HG02623 (cell line): Measurements from ENCODE around the gene COL11A2.
A peak's percentile ranks its signal among the peaks of the same experiment; 100 is the strongest.

Experiments used
- ATAC-seq: cut with Tn5 transposase; IDR thresholded peaks from one replicate; pipeline ENCODE4 v1.9.1; 2021; ENCODE audit warnings: moderate library complexity; ENCODE audit not compliant: unreplicated experiment

COL11A2 gene

GRCh38 chr6:33172688-33173534 lies 19.4 kb downstream of the COL11A2 start:
- ATAC-seq, result no peak

GRCh38 chr6:33171880-33172687 lies 20.2 kb downstream of the COL11A2 start:
- ATAC-seq, result no peak

DNA sequence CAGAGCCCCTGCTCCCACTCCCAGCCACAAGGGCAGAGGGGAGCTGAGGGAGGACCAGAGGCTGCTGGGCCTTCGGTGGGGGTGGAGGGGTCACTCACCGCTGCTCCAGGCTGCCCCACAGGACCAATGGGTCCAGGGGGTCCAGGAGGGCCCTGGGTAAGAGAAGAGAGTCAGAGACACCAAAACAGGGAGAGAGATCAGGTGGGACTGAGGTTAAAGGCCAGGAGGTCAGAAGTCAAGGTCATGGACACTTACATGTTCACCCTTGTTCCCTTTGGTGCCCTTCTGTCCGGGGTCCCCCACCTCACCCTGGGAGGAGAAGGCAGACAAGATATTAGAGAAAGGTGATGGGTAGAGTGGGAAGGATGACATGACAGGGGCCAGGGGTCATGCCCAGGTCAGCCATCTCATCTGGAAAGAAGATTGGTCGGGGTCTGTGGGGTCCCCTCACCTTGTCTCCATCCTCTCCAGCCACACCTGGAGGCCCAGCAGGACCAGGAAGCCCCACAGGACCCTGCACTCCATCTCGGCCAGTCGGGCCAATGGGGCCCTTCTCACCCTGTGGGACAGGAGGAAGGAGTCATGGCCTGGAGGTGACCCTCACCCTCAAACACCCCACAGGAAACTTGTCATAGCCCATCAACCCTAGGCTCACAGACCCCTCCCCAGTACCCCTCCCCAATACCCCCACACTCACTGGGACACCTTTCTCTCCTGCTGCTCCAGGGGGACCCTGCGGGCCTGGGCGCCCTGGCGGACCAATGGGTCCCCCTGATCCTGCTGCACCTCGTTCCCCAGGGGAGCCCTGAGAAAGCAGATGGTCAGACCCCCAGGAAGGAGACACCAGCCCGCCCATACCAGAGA lies 21.0 kb downstream of the COL11A2 start:
- ATAC-seq, result no peak

GRCh38 chr6:33170176-33171015 lies 21.9 kb downstream of the COL11A2 start:
- no peak for ATAC-seq

DNA sequence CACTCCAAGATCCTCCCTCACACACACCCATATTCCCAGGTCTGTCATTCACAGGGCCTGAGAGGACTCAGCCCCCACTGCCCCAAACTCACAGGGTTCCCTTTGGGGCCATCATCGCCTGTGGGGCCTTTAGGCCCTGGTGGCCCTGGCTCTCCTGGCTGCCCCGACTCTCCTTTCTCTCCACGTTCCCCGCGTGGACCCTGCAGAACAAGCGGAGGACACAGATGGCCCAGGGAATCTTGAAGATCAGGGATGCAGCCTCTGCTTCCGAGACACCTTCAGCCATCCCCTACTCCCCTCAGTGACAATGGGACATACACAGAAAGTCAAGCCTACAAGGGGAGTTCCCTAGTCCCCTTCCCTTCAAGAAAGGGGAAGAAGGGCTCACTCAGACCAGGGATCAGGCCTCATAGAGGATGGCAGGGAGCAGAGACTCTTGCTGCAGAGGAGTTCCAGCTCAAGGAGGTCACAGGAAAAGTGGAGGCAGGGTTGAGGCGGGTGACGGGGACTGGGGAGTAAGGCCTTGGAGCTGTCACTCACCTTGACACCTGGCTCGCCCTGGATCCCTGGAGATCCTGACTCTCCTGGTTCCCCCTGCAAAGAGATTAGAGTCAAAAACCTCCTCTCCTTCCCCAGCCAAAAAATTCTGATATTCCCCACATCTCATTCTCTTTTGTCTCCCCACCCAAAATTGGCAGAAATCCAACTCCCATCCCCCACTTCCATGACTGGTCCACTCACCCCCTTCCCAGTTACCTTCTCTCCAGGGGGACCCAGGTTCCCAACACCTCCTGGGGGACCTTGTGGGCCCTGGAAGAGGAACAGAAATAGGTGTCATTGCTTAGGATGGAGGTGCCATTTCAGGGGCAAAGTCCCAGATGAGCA lies 22.7 kb downstream of the COL11A2 start:
- no peak for ATAC-seq

- ATAC-seq, result no peak
Measured at GRCh38 chr6:33168639-33169038, 23.6 kb downstream of the COL11A2 start.

- no peak for ATAC-seq
Measured at GRCh38 chr6:33168284-33168601, 24.0 kb downstream of the COL11A2 start.

GRCh38 chr6:33167374-33168283 lies 24.6 kb downstream of the COL11A2 start:
- no peak for ATAC-seq

DNA sequence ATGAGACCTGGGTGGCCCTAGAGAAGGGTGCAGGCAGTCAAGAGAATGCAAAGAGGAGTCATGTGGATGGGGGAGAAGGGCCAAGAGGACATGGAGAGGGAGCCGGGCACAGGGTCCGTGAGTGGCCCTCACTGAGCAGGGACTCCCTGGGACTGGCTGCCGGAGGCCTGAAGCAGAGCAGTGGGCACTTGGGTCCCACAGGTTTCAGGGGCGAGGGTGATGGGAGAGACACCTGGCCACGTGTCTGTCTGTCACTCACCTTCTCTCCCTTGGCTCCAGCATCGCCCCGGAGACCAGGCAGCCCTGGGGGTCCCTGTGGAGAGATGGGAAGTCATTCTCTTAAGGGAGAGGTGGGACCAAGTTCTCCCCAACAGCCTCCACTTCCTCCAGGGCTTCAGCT lies 25.5 kb downstream of the COL11A2 start:
- no peak for ATAC-seq

DNA sequence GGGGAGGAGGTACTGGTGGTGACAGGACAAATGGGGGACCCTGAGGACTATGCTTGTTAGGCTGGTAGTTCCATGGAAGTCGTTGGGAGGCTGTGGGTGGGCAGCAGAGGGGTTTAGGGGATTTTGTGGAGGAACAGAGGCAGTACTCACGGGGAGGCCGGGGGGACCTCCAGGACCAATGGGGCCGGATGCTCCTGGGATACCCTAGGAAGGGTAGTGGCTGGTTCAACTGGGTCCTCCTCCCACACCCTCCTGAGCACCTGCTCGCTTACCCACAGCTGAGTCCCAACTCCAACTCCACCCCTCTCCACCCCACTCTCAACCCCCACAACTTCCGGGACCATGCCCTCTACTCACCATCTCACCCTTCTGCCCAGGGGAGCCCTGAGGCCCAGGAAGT lies 25.9 kb downstream of the COL11A2 start:
- no peak for ATAC-seq

DNA sequence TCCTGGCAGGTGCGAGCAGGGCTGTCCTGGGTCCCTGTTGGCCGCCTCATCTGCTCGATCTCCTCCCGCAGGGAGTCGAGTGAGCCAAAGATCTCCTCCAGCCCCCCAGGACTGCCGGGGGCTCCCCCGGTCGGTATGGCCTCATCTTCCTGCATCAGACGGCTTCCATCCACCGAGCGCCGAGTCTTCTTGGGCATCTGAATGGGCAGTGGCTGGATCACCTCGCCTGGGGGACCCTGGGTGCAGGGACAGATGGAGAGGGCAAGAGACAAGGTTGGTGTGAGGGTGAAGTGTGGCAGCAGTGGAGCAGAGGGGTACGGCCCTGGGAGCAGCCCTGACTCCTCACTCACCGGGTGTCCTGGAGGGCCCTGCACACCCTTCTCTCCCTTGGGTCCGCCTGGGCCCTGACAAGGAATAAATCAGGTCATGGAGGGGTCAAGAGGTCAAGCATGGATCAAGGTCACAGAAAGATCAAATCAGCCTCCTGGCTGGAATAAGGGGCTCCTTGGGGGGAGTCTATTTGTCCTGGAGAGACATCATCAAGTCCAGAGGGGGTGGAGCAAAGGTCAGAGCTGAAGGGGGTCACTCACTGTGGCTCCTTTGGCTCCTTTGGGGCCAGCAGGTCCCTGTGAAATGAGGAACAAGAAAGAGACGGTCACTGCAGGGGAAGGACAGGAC lies 26.5 kb downstream of the COL11A2 start:
- no peak for ATAC-seq

- no peak for ATAC-seq
Measured at GRCh38 chr6:33164665-33165373, 27.4 kb downstream of the COL11A2 start.

GRCh38 chr6:33164176-33164575 lies 28.1 kb downstream of the COL11A2 start:
- ATAC-seq, result no peak

DNA sequence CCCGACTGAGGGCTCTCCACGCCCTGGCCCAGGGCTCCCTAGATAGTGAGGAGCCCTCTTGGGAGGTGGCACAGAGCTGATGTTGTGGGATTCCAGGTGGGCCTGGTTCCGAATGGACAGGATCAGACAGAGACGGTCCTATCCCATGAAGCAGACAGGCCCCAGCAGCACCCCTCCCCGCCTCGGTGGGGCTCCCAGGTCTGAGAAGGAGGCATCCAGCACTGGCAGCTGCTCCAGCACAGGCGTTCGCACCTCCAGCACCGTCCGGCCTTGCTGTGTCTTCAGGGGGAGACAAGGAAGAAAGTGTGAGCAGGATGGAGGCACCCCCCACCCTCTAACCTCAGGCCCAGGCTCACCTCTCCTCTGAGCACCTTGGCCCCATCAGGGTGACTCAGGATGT lies 28.7 kb downstream of the COL11A2 start:
- ATAC-seq, result no peak

- ATAC-seq, result peak; percentile 60
Measured at GRCh38 chr6:33161354-33162331, 30.6 kb downstream of the COL11A2 start.

DNA sequence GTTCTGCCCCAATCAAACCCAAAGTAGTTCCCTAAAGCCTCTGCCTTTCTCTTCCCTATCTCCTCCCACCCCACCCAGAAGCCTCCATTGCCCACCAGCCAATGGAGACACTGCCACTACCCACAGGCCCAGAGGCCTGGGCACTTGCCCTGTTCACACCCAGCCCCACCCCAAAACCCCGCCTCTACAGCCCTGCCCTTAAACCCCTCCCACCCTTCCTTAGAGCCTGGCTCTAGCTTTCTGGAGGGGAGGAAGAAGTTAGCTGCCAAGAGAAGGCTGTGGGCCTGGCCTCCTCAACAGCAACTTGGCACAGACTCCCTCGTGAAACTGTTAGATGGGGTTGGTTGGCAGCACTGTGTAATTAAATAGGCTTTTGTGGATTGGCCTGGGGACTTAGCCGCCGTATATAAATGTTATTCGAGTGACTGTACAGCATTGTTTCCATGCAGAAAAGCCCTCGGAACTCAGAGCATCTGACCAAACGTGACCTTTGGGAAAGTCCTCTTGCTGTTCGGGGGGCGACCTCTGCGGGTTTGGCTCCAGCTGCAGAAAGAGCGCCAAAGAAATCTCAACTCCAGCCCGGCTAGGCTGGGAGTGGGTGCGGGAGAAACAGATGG lies 31.4 kb downstream of the COL11A2 start:
- no peak for ATAC-seq
